Measurements from ENCODE around the gene CST9. TPM values are rescaled to one million over a fixed set of nuclear protein-coding genes. Genes with fewer than 3 reads are reported as not detected.

CST9 gene
- polyA plus RNA-seq, 2 of the 4 experiments (the other 2 are of a cell fraction) = not detected

DNA sequence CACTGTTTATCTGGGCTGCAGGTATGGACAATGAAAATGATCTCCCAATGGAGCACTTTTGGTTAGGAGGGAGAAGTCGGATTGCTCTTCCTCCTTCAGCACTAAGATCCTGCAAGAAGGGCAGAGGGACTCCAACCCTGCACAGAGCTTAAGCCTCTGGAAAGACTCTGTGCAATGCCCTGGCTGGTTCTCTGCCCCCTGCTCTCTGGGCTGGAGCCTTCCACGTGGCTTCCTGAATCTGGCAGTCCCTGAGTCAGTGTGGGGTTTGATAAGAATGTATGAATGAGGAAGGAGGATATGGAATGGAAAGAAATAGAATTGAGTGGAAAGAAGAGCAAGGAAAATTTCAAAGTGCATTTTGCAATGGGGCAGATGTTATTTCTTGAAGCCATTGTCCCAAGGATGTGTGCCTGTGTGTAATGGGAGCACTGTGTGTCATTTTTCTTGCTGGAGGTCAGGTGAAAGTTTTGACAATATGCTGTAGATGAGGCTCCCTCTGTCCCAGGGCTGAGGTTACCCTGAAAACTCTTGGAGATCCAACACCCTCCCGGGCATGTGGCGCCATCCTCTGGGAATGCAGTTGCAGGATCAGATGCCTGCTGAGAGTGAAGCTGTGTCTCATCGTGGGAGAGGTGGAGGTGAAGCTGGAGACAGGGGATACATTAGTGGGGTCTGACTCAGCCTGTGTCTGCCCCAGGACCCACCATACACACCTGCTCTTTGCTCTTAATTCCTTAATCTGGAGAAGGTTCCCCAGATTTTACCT is 21.1 kb downstream of the CST9 start:
- DNase-seq (ENCODE audit: low read depth in 1 of 2, low spot score in 1 of 2) (no peak), ATAC-seq (no peak; a peak in 1 of 6 replicates), FAIRE-seq (no peak)
- TF ChIP-seq CHD4 (IDR thresholded peaks at IDR 0.05; ENCODE audit: borderline replicate concordance) = no peak
- TF ChIP-seq MAX (IDR thresholded peaks at IDR 0.05) = no peak
- TF ChIP-seq, protein P1, sequence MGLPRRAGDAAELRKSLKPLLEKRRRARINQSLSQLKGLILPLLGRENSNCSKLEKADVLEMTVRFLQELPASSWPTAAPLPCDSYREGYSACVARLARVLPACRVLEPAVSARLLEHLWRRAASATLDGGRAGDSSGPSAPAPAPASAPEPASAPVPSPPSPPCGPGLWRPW (IDR thresholded peaks at IDR 0.05) = no peak
- TF ChIP-seq PHF8 (IDR thresholded peaks at IDR 0.05; ENCODE audit: borderline replicate concordance, low read depth) = no peak
- no peak for TF ChIP-seq CTCF (IDR thresholded peaks at IDR 0.05)
- TF ChIP-seq RFX5 (IDR thresholded peaks at IDR 0.05) = no peak
- no peak for TF ChIP-seq ZSCAN20 (CRISPR knock-in tag; IDR thresholded peaks at IDR 0.05)
- TF ChIP-seq GATA3 (IDR thresholded peaks at IDR 0.05; ENCODE audit: borderline replicate concordance) = no peak
- TF ChIP-seq MAFK (IDR thresholded peaks at IDR 0.05; ENCODE audit: partially characterized antibody) = no peak
- no peak for TF ChIP-seq FOSB (CRISPR knock-in tag; IDR thresholded peaks at IDR 0.05)
- TF ChIP-seq RARB (CRISPR knock-in tag; IDR thresholded peaks at IDR 0.05) = no peak
- ChIA-PET CTCF (no interaction called here), POLR2A (no interaction called here)
- WGBS (ENCODE audit: missing lambda C conversion rate) = 17% methylated on average over 5 of the region's 5 CpGs
- Histone ChIP-seq H3K27ac (no peak overlapping the region), H3K4me2 (no peak overlapping the region), H3K4me3 (no peak overlapping the region), H3K9me3 (peaks cover 6% of the 10 kb centered on the region; the same call in 1 of the 3 replicates), H3K4me1 (peaks cover 4% of the 10 kb centered on the region; the same call in 2 of the 3 replicates)

- TF ChIP-seq RFX5 (IDR thresholded peaks at IDR 0.05) (no peak), FOSL2 (IDR thresholded peaks at IDR 0.05) (no peak), FOSL2 (CRISPR knock-in tag; IDR thresholded peaks at IDR 0.05) (no peak), MAZ (IDR thresholded peaks at IDR 0.05; ENCODE audit: borderline replicate concordance, low read depth, low read length) (no peak), MAX (IDR thresholded peaks at IDR 0.05) (no peak), TFCP2L1 (CRISPR knock-in tag; IDR thresholded peaks at IDR 0.05) (no peak), NFE2L2 (conservative IDR thresholded peaks at IDR 0.05; ENCODE audit: low read length) (no peak), RCOR1 (IDR thresholded peaks at IDR 0.05; ENCODE audit: low read depth, low read length) (no peak), ZSCAN20 (CRISPR knock-in tag; IDR thresholded peaks at IDR 0.05) (no peak), POLR2AphosphoS2 (conservative IDR thresholded peaks at IDR 0.05; ENCODE audit: low read length) (no peak), ZFP36 (IDR thresholded peaks at IDR 0.05; ENCODE audit: borderline replicate concordance, partially characterized antibody) (no peak), RAD21 (conservative IDR thresholded peaks at IDR 0.05 in 1 of 2, IDR thresholded peaks at IDR 0.05 in 1 of 2) (no peak), HDAC2 (IDR thresholded peaks at IDR 0.05) (no peak), RNF2 (IDR thresholded peaks at IDR 0.05; ENCODE audit: borderline replicate concordance, low read depth) (no peak), CHD4 (IDR thresholded peaks at IDR 0.05; ENCODE audit: borderline replicate concordance) (no peak), REST (IDR thresholded peaks at IDR 0.05) (no peak), CHD2 (IDR thresholded peaks at IDR 0.05; ENCODE audit: low read length, partially characterized antibody) (no peak), KDM5A (IDR thresholded peaks at IDR 0.05) (no peak), JUNB (IDR thresholded peaks at IDR 0.05) (no peak), POLR2A (IDR thresholded peaks at IDR 0.05; ENCODE audit: low read length) (no peak)
- TF ChIP-seq, protein P1 (IDR thresholded peaks at IDR 0.05) = no peak
Observed at GRCh38 chr20:23583526-23583925, 22.2 kb downstream of the CST9 start.

More at GRCh38 chr20:23583526-23583925, 22.2 kb downstream of the CST9 start:
- CTCF ChIA-PET = no interaction called here
- H3K4me3 ChIP-seq = no peak overlapping the region
- ATAC-seq (no peak), DNase-seq (ENCODE audit: low read depth in 1 of 2, low spot score in 1 of 2) (no peak), FAIRE-seq (peak; percentile 36)
- H3K4me1 ChIP-seq = peaks cover 4% of the 10 kb centered on the region; the same call in 2 of the 3 replicates
- H3K27ac ChIP-seq = no peak overlapping the region
- H3K4me2 ChIP-seq = no peak overlapping the region
- POLR2A ChIA-PET = no interaction called here
- peaks cover 6% of the 10 kb centered on the region; the same call in 1 of the 3 replicates for H3K9me3 ChIP-seq

Data from A549 (cell line).